Fibroblast of lung (primary cell): ENCODE measurements around the gene DNAH1. TPM values are rescaled to one million over a fixed set of nuclear protein-coding genes. Genes with fewer than 3 reads are reported as not detected.

Source experiments
- DNase-seq, 2 donors: peaks; one replicate each; pipeline versions ENCODE4 v3.0.0 to v3.0.0-alpha.2; 2010; ENCODE audit warnings: low read depth in 2 of 2
- H2AFZ ChIP-seq: 2 replicates; pipeline ENCODE4 v1.5.1; 2012; ENCODE audit warnings: low read length, control low read depth, inconsistent platforms
- H3K27ac ChIP-seq: 2 replicates; pipeline ENCODE4 v1.5.1; 2011; ENCODE audit warnings: low read length, control low read depth; ENCODE audit not compliant: insufficient read depth
- H3K27me3 ChIP-seq: 2 replicates; pipeline ENCODE4 v1.5.1; 2011; ENCODE audit warnings: mild to moderate bottlenecking, low read length; ENCODE audit not compliant: control insufficient read depth, insufficient read depth
- H3K36me3 ChIP-seq: 2 replicates; pipeline ENCODE4 v1.5.1; 2011; ENCODE audit warnings: low read length; ENCODE audit not compliant: control insufficient read depth, insufficient read depth
- H3K4me1 ChIP-seq: 2 replicates; pipeline ENCODE4 v1.5.1; 2011; ENCODE audit warnings: low read length; ENCODE audit not compliant: control insufficient read depth, insufficient read depth; ENCODE audit errors: extremely low read depth
- H3K4me2 ChIP-seq: 2 replicates; pipeline ENCODE4 v1.5.1; 2011; ENCODE audit warnings: low read length, control low read depth; ENCODE audit not compliant: insufficient read depth; ENCODE audit errors: extremely low read depth
- H3K4me3 ChIP-seq, 4 experiments: fragments of 200-600 bp in 1 of 4; sonication (generic) in 1 of 4; replicated peaks in 1 of 4; 2 replicates each; pipeline ENCODE4 v1.5.1; 2011 to 2016; ENCODE audit warnings: low read length in 4 of 4, low read depth in 3 of 4, mild to moderate bottlenecking in 3 of 4, control low read depth in 2 of 4, inconsistent platforms in 1 of 4, mixed read lengths in 1 of 4; ENCODE audit not compliant: insufficient read depth in 1 of 4; ENCODE audit errors: control extremely low read depth in 1 of 4
- H3K79me2 ChIP-seq: 2 replicates; pipeline ENCODE4 v1.5.1; 2012; ENCODE audit warnings: mild to moderate bottlenecking, low read length, inconsistent platforms; ENCODE audit not compliant: control insufficient read depth, insufficient read depth
- H3K9ac ChIP-seq: 2 replicates; pipeline ENCODE4 v1.5.1; 2011; ENCODE audit warnings: mild to moderate bottlenecking, low read length, control low read depth; ENCODE audit not compliant: insufficient read depth
- H3K9me3 ChIP-seq: 2 replicates; pipeline ENCODE4 v1.5.1; 2012; ENCODE audit warnings: low read depth, low read length; ENCODE audit not compliant: control insufficient read depth, insufficient read depth
- H4K20me1 ChIP-seq: 2 replicates; pipeline ENCODE4 v1.5.1; 2011; ENCODE audit warnings: low read length; ENCODE audit not compliant: control insufficient read depth, insufficient read depth; ENCODE audit errors: extremely low read depth
- CTCF ChIP-seq, 2 donors: IDR thresholded peaks in 1 of 2; conservative IDR thresholded peaks in 1 of 2; 1 replicate in 1 of 2; 2 replicates in 1 of 2; pipeline ENCODE4 v1.5.1; 2011 to 2012; ENCODE audit warnings: low read length in 2 of 2, control low read depth in 1 of 2, inconsistent platforms in 1 of 2, low read depth in 1 of 2, mild to moderate bottlenecking in 1 of 2
- EZH2 ChIP-seq: IDR thresholded peaks from 2 replicates; pipeline ENCODE4 v1.5.1; 2012; ENCODE audit warnings: low read length, control low read depth, mild to moderate bottlenecking; ENCODE audit errors: missing control alignments
- polyA plus RNA-seq, 2 donors: library from polyadenylated mRNA; depleted of rRNA in 1 of 2; stranded (reverse) in 1 of 2; unstranded in 1 of 2; fragments of >200 nt; gene quantifications; 2 replicates each; pipeline ENCODE4 v1.2.1, GENCODE V29; 2011 to 2012; ENCODE audit warnings: missing spikeins in 1 of 2
- total RNA-seq: library from RNA; depleted of rRNA; stranded (reverse); fragments of >200 nt; gene quantifications from 2 replicates; pipeline ENCODE4 v1.2.1, GENCODE V29; 2014

DNAH1 gene
- total and polyA plus RNA-seq, 2 donors (not counting 1 experiment from before 2014, with no cell fraction given) = 1.9 to 3.0 TPM

- no peaks in the 10 kb centered on the region for H3K27me3 ChIP-seq
- no peak overlapping the region for H3K27ac ChIP-seq
- no peak overlapping the region for H2AFZ ChIP-seq
- no peaks in the 10 kb centered on the region for H4K20me1 ChIP-seq
- no peaks in the 10 kb centered on the region for H3K79me2 ChIP-seq
- DNase-seq = peak; percentile 20 to 30
- H3K4me3 ChIP-seq = no peak overlapping the region
- H3K9me3 ChIP-seq = no peaks in the 10 kb centered on the region
- H3K4me2 ChIP-seq = no peak overlapping the region
- no peaks in the 10 kb centered on the region for H3K36me3 ChIP-seq
- H3K4me1 ChIP-seq = no peaks in the 10 kb centered on the region
- peak; percentile 38 to 57 for TF ChIP-seq CTCF (conservative IDR thresholded peaks at IDR 0.05 in 1 of 2, IDR thresholded peaks at IDR 0.05 in 1 of 2; ENCODE audit: low read depth in 1 of 2, low read length in 2 of 2)
- TF ChIP-seq EZH2 = no peak
- no peak overlapping the region for H3K9ac ChIP-seq
Observed at GRCh38 chr3:52385157-52385556, 69.0 kb downstream of the DNAH1 start.

- Histone ChIP-seq H3K4me1 (no peaks in the 10 kb centered on the region), H4K20me1 (no peaks in the 10 kb centered on the region)
- TF ChIP-seq CTCF (conservative IDR thresholded peaks at IDR 0.05 in 1 of 2, IDR thresholded peaks at IDR 0.05 in 1 of 2; ENCODE audit: low read depth in 1 of 2, low read length in 2 of 2) = no peak
- no peak for TF ChIP-seq EZH2
Observed at GRCh38 chr3:52387481-52387880, 71.4 kb downstream of the DNAH1 start.

GRCh38 chr3:52388348-52388821 is 72.3 kb downstream of the DNAH1 start:
- Histone ChIP-seq H3K9ac (no peak overlapping the region), H4K20me1 (no peaks in the 10 kb centered on the region), H3K4me3 (no peak overlapping the region), H2AFZ (no peak overlapping the region), H3K79me2 (no peaks in the 10 kb centered on the region), H3K9me3 (no peaks in the 10 kb centered on the region), H3K27ac (no peak overlapping the region), H3K27me3 (no peaks in the 10 kb centered on the region), H3K36me3 (no peaks in the 10 kb centered on the region), H3K4me2 (no peak overlapping the region), H3K4me1 (no peaks in the 10 kb centered on the region)
- no peak for TF ChIP-seq EZH2
- TF ChIP-seq CTCF (conservative IDR thresholded peaks at IDR 0.05 in 1 of 2, IDR thresholded peaks at IDR 0.05 in 1 of 2; ENCODE audit: low read depth in 1 of 2, low read length in 2 of 2) = no peak
- no peak for DNase-seq

More at GRCh38 chr3:52387481-52387880, 71.4 kb downstream of the DNAH1 start:
- Histone ChIP-seq H3K36me3 (no peaks in the 10 kb centered on the region), H2AFZ (no peak overlapping the region), H3K9ac (no peak overlapping the region), H3K9me3 (no peaks in the 10 kb centered on the region), H3K4me3 (no peak overlapping the region), H3K4me2 (no peak overlapping the region), H3K79me2 (no peaks in the 10 kb centered on the region), H3K27me3 (no peaks in the 10 kb centered on the region), H3K27ac (no peak overlapping the region)
- no peak for DNase-seq
